CD4-positive, alpha-beta T cell treated with Interleukin-1 beta for 1 hour (primary cell): ENCODE data around the gene CNOT8.
A peak's percentile ranks its signal among the peaks of the same experiment; 100 is the strongest.
"Not testable (repeated sequence)": the region's sequence is repeated elsewhere in the genome, so short reads cannot be mapped to it uniquely, and the experiment has no call there.

Source experiments
- DNase-seq, 2 donors: peaks; one replicate each; pipeline ENCODE4 v3.0.0-alpha.2; 2020 to 2022

The CNOT8 gene

GRCh38 chr5:154858297-154858971 lies at the start of gene CNOT8:
Gene CNOT8, plus strand, starts transcription at chr5:154858627. Its CDS starts 4,652 bp downstream, at chr5:154863279.
- peak; percentile 97 for DNase-seq

DNA sequence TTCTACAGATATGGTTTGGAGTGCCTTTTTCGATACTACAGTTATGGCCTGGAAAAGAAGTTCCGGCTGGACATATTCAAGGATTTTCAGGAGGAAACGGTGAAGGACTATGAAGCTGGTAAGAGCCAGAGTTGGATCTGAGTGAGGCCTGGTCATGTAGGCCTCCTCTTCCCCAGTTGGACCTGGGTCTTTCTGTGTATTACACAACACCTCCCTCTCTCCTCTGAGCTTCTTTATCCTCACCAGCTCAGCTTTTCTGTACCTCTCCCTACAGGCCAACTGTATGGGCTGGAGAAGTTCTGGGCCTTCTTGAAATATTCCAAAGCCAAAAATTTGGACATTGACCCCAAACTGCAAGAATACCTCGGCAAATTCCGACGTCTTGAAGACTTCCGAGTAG lies 47.2 kb upstream of the CNOT8 start:
- DNase-seq: no peak

GRCh38 chr5:154811653-154812465 lies 46.6 kb upstream of the CNOT8 start:
- DNase-seq: peak; percentile 66 to 70

- DNase-seq: no peak
These were observed 45.3 kb upstream of the CNOT8 start for GRCh38 chr5:154813158-154813557.

GRCh38 chr5:154813736-154814135 lies 44.7 kb upstream of the CNOT8 start:
- DNase-seq: peak; percentile 52

DNA sequence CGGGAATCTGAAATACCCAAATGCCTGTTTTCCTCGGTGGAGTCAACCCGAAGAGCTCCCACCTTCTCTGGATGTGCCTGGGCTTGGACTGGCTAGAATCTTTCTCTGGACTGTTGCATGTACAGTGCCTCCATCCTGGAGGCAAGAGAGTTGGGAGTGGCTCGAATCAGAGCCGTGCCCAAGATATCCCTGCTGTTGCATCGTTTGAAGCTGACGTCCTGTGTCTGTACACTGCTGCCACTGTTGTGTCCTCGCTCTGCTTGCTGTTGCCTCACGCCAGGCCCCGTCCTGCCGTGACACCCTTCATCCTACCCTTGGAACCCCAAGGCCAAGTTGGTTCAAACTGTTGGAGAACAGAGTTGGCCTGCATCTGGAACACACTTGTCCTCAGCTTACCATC lies 43.4 kb upstream of the CNOT8 start:
- no peak for DNase-seq

DNA sequence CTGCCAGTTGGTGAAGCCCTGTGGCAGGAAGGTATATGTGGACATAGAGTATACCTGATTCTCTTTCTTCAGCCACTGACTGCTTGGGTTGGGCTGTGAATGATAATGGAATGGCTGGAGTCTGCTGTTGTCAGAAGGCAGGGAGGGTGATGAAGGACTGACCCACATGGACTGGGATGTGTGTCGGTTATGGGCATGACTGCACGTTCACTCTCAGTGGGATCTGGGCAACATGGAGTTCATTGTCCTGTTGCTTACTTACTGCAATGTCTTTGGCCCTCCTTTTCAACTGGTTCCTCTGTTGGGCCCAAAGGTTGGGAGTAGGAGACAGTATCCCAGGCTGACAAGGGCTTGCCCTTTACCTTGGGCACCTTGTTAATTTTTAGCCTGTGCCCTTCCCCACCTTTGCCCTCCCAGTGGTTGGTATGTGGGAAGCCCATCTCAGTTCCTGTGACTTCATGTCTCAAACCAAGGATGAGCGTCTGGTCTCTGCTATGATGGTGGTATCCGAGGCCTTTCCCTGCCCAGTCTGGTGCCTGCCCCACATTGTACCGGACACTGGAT lies 42.7 kb upstream of the CNOT8 start:
- DNase-seq: no peak

DNA sequence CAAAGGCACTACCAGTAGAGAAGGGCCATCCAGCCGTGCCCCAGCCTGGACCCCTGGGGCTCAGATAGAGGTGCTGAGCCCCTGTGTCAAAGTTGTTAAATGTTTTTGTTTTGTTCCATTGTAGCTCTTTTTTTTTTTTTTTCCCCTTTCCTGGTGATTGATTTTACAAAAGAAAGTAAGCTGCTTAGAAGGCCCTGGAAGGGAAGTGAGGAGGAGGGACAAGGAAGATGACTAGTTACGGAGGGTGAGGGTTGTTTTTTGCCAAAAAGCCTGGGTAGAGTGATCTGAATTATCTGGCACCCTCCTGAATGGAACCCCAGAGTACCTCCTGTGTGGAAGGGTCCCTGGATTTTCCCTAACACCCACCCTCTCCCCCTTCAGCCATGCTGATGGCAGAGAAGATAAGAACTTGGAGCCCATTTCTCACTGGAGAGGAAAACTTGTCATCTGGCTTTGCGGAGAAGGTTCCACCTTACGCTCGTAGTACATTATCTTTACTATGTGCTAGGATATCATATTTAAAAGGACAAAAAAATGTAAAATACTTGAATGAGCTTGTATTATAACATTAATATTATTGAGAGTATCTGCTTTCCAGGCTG lies 41.4 kb upstream of the CNOT8 start:
- no peak for DNase-seq

- DNase-seq: no peak
These were observed 40.6 kb upstream of the CNOT8 start for GRCh38 chr5:154817815-154818214.

DNA sequence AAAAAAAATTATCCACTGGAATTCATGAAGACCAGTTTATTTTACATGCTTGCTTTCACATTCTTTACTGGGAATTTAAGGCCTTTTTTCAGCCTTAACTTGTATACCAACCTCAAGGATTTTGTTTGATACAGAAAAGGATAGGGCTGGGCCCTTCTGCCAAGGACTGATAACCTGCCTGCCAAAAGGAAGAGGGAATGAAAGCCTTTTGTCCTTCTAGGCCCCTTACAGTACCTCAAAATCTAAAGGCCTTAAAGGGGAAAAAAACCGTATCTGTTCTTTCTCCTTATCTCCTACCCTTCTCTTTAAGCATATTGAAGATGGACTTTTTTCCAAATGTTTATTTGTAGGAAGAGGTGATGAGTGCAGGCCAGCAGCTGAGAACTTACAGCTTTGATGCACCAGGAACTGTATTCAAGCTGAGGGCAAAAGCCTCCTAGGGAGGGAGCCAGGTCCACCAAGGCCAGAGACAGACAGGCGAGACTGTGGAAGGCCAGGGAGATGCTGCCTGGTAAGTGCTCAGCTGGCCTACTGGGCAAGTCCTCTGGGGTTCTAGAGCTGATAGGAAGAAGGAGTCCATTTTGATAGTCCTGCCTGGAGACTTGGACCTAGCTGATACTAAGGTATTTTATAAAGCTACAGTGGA lies 39.8 kb upstream of the CNOT8 start:
- DNase-seq: no peak

DNA sequence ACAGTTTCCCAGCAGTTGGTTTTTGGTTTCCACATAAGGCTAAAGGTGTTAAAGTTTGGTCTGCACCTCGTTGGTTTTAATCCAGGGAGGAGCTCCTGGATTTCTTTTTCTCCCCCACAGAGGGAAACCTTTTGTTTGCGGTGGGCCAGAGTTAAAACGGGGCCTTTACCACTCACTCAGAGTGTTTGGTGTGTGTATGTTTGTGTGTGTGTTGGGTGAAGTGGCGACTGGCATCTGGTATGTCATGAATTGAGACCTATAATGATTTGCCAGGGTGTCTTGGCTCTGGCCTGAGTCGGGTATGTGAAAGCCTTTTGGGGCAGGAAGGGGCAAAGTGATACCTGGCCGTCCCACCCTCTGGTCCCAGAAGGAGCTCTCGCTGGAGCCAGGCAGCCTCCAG lies 38.9 kb upstream of the CNOT8 start:
- no peak for DNase-seq

DNA sequence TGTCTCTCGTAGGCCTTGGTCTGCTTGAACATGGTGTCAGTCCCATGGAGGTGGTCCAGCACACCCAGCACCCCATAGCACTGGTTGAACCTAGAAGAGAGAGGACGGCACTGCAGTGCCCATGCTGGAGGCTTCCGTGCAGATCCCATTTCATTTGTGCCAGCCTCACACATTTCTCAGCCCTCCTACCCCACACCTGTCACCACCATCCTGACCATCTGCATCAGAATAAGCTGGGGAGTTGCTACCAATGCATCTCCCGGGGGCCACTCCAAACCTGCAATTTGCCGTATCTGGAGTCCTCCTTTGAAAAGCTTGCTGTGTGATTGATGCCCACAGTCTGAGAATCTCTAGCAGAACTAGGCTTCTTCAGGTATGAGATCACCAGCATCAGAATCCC lies 38.0 kb upstream of the CNOT8 start:
- DNase-seq: no peak

- DNase-seq: not testable (repeated sequence)
These were observed 35.5 kb upstream of the CNOT8 start for GRCh38 chr5:154822896-154823295.

GRCh38 chr5:154823605-154824004 lies 34.8 kb upstream of the CNOT8 start:
- DNase-seq: no peak

DNA sequence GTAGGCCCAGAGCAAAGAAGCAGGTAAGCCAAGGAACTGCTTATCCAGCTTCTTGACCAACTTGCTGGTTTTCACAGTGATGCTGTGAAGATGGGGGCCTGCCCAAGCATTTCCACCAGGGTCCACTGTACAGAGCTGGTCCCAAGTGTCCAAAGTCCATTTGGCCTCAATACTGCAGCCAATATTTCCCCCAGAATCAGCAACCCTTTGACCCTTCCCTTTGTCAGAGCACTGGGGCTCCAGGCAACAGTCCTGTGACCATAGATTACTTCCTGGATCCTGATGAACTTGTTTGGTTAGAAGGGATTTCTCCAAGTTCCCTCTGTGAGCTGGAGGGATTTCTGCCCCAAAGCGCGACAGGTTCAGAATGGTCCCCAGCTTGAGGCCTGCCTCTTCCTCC lies 34.4 kb upstream of the CNOT8 start:
- no peak for DNase-seq

DNA sequence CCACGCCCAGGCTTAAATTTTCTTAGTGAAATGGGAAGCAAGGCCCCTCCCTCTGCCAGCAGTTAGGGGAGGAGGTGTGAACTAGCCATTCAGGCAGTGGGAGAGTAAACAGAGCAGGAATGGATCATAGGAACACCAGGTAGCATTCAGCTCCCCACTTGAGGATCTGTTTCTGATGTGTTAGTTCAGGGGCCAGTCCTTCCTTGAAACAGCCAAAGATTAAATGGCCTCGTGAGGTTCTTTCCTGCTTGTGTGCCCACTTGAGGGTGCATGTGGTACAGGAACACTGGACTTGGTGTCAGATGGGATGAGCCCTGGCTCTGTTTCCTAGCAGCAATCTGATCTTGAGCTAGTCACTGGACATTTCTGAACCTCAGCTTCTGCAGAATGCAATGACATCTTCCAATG lies 29.2 kb upstream of the CNOT8 start:
- no peak for DNase-seq

GRCh38 chr5:154829589-154830218 lies 28.7 kb upstream of the CNOT8 start:
- peak in 1 of 2 donors; percentile 33 for DNase-seq

DNA sequence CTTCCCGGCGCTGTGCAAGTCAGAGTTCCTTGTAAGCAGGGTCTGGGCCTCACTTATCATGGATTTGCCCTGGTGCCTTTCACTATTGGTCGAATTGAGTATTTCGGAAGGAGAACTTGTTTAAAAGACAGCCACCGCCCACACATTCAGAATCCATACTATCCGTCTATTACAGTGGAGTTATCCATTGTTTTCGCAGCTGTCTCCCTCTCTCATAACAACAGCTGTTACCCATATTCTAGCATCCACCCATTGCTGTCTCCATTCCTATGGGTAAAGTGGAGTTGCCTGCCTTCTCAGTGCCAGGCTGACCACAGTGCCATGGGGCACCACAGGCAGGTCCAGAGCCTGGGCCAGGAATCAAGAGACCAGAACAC lies 28.2 kb upstream of the CNOT8 start:
- no peak for DNase-seq

- DNase-seq: no peak
These were observed 27.8 kb upstream of the CNOT8 start for GRCh38 chr5:154830596-154830995.

- no peak for DNase-seq
These were observed 27.0 kb upstream of the CNOT8 start for GRCh38 chr5:154831451-154831850.

GRCh38 chr5:154832804-154833203 lies 25.6 kb upstream of the CNOT8 start:
- DNase-seq: not testable (repeated sequence)

- DNase-seq: no peak
These were observed 24.4 kb upstream of the CNOT8 start for GRCh38 chr5:154834053-154834452.

- DNase-seq: not testable (repeated sequence)
These were observed 22.8 kb upstream of the CNOT8 start for GRCh38 chr5:154835701-154836052.
